Mucosa of gallbladder (tissue), 1 donor: ENCODE measurements around the gene RAP1A. TPM values are rescaled to one million over a fixed set of nuclear protein-coding genes. Genes with fewer than 3 reads are reported as not detected.
"Not testable (repeated sequence)": the region's sequence is repeated elsewhere in the genome, so short reads cannot be mapped to it uniquely, and the experiment has no call there.

Experiments
- DNase-seq: peaks from one replicate; pipeline ENCODE4 v3.0.0-alpha.2; 2020; ENCODE audit warnings: low spot score
- total RNA-seq: library from RNA; stranded (reverse); gene quantifications from one replicate; pipeline ENCODE4 v1.2.1, GENCODE V29; 2021
- donor health status: DM: no; HTN: no; CAD: no.

Gene RAP1A
- total RNA-seq, 1 donor from 2014 or later = 93.0 TPM

- no peak for DNase-seq
Observed at GRCh38 chr1:111736548-111737215, 117.1 kb downstream of the RAP1A start.

GRCh38 chr1:111737216-111738132, 117.9 kb downstream of the RAP1A start:
- no peak for DNase-seq

- no peak for DNase-seq
Observed at GRCh38 chr1:111738133-111738435, 118.5 kb downstream of the RAP1A start.

- DNase-seq = peak; percentile 35
Observed at GRCh38 chr1:111738436-111739193, 119.0 kb downstream of the RAP1A start.

- peak; percentile 87 for DNase-seq
Observed at GRCh38 chr1:111739194-111739924, 119.8 kb downstream of the RAP1A start, which contains the start of gene INKA2. Gene INKA2, minus strand, starts transcription at chr1:111739395. Its CDS starts 153 bp downstream, at chr1:111739242.

- peak; percentile 54 for DNase-seq
Observed at GRCh38 chr1:111739925-111740765, 120.6 kb downstream of the RAP1A start.

- DNase-seq = not testable (repeated sequence)
Observed at GRCh38 chr1:111742292-111742691, 122.7 kb downstream of the RAP1A start.

GRCh38 chr1:111742938-111743549, 123.5 kb downstream of the RAP1A start:
- no peak for DNase-seq

GRCh38 chr1:111743679-111744101, 124.1 kb downstream of the RAP1A start:
- DNase-seq = no peak

GRCh38 chr1:111745675-111746613, 126.4 kb downstream of the RAP1A start:
- no peak for DNase-seq

- DNase-seq = no peak
Observed at GRCh38 chr1:111746614-111746999, 127.0 kb downstream of the RAP1A start.

- DNase-seq = peak; percentile 54
Observed at GRCh38 chr1:111747282-111747734, 127.7 kb downstream of the RAP1A start.

GRCh38 chr1:111747947-111748346, 128.4 kb downstream of the RAP1A start:
- no peak for DNase-seq

- DNase-seq = no peak
Observed at GRCh38 chr1:111749628-111750027, 130.0 kb downstream of the RAP1A start.

GRCh38 chr1:111750856-111751255, 131.3 kb downstream of the RAP1A start:
- DNase-seq = no peak

- DNase-seq = no peak
Observed at GRCh38 chr1:111751906-111752575, 132.5 kb downstream of the RAP1A start.

GRCh38 chr1:111754984-111755330, 135.4 kb downstream of the RAP1A start:
- peak; percentile 24 for DNase-seq

GRCh38 chr1:111755331-111756123, 135.9 kb downstream of the RAP1A start, which contains the start of gene DDX20:
Gene DDX20, plus strand, starts transcription at chr1:111755901. Its CDS starts 24 bp downstream, at chr1:111755925.
- DNase-seq = peak; percentile 93
